Spleen (tissue), 11 donors: Measurements from ENCODE around the gene ACSL1. TPM values are rescaled to one million over a fixed set of nuclear protein-coding genes. Genes with fewer than 3 reads are reported as not detected.
"Not testable (repeated sequence)": the region's sequence is repeated elsewhere in the genome, so short reads cannot be mapped to it uniquely, and the experiment has no call there.

Experiments used
- DNase-seq: peaks from one replicate; pipeline ENCODE4 v3.0.0-alpha.2; 2020
- H3K27ac ChIP-seq, 8 donors: fragments of 200-600 bp; sonication (generic) in 7 of 8; 1 replicate in 4 of 8; 2 replicates in 4 of 8; pipeline versions ENCODE4 v1.5.0 to v1.8.0; 2016 to 2021; ENCODE audit warnings: inconsistent platforms in 4 of 8, mild to moderate bottlenecking in 4 of 8, moderate library complexity in 1 of 8
- H3K27me3 ChIP-seq, 7 donors: fragments of 200-600 bp; sonication (generic) in 6 of 7; replicated peaks in 1 of 7; 1 replicate in 4 of 7; 2 replicates in 3 of 7; pipeline versions ENCODE4 v1.5.0 to v1.8.0; 2016 to 2021; ENCODE audit warnings: inconsistent platforms in 3 of 7, mild to moderate bottlenecking in 1 of 7
- H3K36me3 ChIP-seq, 6 donors: fragments of 200-600 bp; sonication (generic) in 5 of 6; 1 replicate in 4 of 6; 2 replicates in 2 of 6; pipeline versions ENCODE4 v1.5.0 to v1.8.0; 2016 to 2021; ENCODE audit warnings: inconsistent platforms in 2 of 6
- H3K4me1 ChIP-seq, 6 donors: fragments of 200-600 bp; sonication (generic) in 5 of 6; 1 replicate in 3 of 6; 2 replicates in 3 of 6; pipeline versions ENCODE4 v1.5.0 to v1.8.0; 2016 to 2021; ENCODE audit warnings: inconsistent platforms in 3 of 6
- H3K4me3 ChIP-seq, 8 donors: fragments of 200-600 bp; sonication (generic) in 7 of 8; 1 replicate in 4 of 8; 2 replicates in 4 of 8; pipeline versions ENCODE4 v1.5.0 to v1.8.0; 2016 to 2021; ENCODE audit warnings: inconsistent platforms in 4 of 8, mild to moderate bottlenecking in 4 of 8, moderate library complexity in 2 of 8
- H3K9me3 ChIP-seq, 8 donors: fragments of 200-600 bp; sonication (generic) in 7 of 8; 1 replicate in 4 of 8; 2 replicates in 4 of 8; pipeline versions ENCODE4 v1.5.0 to v1.8.0; 2016 to 2021; ENCODE audit warnings: inconsistent platforms in 4 of 8
- POLR2A ChIP-seq, 3 donors: fragments of 450-650 bp; IDR thresholded peaks; one replicate each; pipeline ENCODE4 v1.5.1; 2017; ENCODE audit warnings: antibody characterized with exemption in 3 of 3, mild to moderate bottlenecking in 1 of 3
- POLR2AphosphoS5 ChIP-seq, 3 donors: sonication (generic); formaldehyde crosslinking; IDR thresholded peaks; one replicate each; pipeline ENCODE4 v1.5.1; 2017; ENCODE audit warnings: antibody characterized with exemption in 3 of 3
- WGBS, 5 donors: extraction: QIAGEN DNeasy Blood & Tissue Kit in 3 of 5; methylation state at CpG; one replicate each; pipeline versions ENCODE4 v1.1.5 to v1.1.7; 2013 to 2018; 5-methylcytosine and 5-hydroxymethylcytosine counted together
- intact Hi-C: fragments of 100-400 bp; cut with DNase I; formaldehyde crosslinking; loops from one replicate; pipeline ENCODE4 v1.15.0; 2023; ENCODE audit warnings: low total_unique reads
- polyA plus RNA-seq, 3 donors: library from polyadenylated mRNA; stranded (reverse); fragments of 200-250 nt; gene quantifications; one replicate each; pipeline ENCODE4 v1.2.1, GENCODE V29; 2013
- total RNA-seq, 7 donors: library from RNA; depleted of rRNA in 3 of 7; stranded (reverse); fragments of >200 nt in 3 of 7; fragmentation: NEBNext Ultra II Directional in 4 of 7; extraction: Animal tissue kit (Norgen Biotek cat#: 25700) in 4 of 7; gene quantifications; one replicate each; pipeline versions ENCODE4 v1.1.0 to v1.2.1, GENCODE V29; 2016 to 2021
- TF ChIP-seq, protein P1 (sequence below), 11 experiments: fragments of 200-600 bp in 7 of 11; fragments of 450-650 bp in 4 of 11; sonication (generic) in 4 of 11; IDR thresholded peaks in 8 of 11; conservative IDR thresholded peaks in 3 of 11; 1 replicate in 7 of 11; 2 replicates in 4 of 11; pipeline versions ENCODE4 v1.4.0 to v1.8.0; 2016 to 2021; ENCODE audit warnings: antibody characterized with exemption in 11 of 11, inconsistent platforms in 4 of 11, mild to moderate bottlenecking in 1 of 11
- donor health status: healthy with polysubstance abuse.
- donor health status: DM: no; HTN: no; CAD: no; lungs with moderate emphysema.
- donor health status: DM: no; HTN: no; CAD: no.
- donor health status: Bipolar disorder and iron deficiency.
- donor health status: healthy.
- donor health status: DM: no; HTN: no; CAD: no.
- donor health status: DM: yes; HTN: yes; CAD: no.

Gene ACSL1
- total and polyA plus RNA-seq, 10 donors = 17.6 to 333 (median 118) TPM

DNA sequence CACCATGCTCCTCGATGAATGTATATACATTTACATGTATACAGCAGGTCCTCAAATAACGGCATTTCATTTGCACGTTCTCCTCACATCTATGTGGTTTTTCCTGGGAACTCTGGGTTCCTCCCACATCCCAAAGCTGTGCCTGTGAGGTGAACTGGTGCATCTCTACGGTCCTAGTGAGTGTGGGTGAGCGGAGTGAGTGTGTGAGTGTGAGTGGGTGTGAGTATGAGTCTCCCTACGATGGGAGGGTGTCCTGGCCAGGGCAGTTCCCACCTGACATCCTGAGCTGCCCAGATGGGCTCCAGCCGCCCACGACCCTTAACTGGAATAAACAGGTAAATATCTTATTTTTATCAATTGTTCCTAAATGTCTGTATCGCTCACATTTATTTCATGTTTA is 40.0 kb downstream of the ACSL1 start:
- Histone ChIP-seq H3K4me1 (peaks cover 0 to 31% (median 11%) of the 10 kb centered on the region in 6 donors), H3K9me3 (no peaks in the 10 kb centered on the region), H3K4me3 (no peak overlapping the region), H3K27me3 (no peaks in the 10 kb centered on the region), H3K27ac (no peak overlapping the region), H3K36me3 (peaks cover 0 to 100% (median 41%) of the 10 kb centered on the region in 6 donors)
- intact Hi-C loops = no loop called here
- WGBS, 5 donors = 92 to 95% (median 93%) methylated on average over 9 of the region's 9 CpGs
- no peak for DNase-seq
- TF ChIP-seq, protein P1, sequence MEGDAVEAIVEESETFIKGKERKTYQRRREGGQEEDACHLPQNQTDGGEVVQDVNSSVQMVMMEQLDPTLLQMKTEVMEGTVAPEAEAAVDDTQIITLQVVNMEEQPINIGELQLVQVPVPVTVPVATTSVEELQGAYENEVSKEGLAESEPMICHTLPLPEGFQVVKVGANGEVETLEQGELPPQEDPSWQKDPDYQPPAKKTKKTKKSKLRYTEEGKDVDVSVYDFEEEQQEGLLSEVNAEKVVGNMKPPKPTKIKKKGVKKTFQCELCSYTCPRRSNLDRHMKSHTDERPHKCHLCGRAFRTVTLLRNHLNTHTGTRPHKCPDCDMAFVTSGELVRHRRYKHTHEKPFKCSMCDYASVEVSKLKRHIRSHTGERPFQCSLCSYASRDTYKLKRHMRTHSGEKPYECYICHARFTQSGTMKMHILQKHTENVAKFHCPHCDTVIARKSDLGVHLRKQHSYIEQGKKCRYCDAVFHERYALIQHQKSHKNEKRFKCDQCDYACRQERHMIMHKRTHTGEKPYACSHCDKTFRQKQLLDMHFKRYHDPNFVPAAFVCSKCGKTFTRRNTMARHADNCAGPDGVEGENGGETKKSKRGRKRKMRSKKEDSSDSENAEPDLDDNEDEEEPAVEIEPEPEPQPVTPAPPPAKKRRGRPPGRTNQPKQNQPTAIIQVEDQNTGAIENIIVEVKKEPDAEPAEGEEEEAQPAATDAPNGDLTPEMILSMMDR (IDR thresholded peaks at IDR 0.05 in 8 of 11, conservative IDR thresholded peaks at IDR 0.05 in 3 of 11) = no peak
- peak in 1 of 3 donors; percentile 26 for TF ChIP-seq POLR2AphosphoS5 (IDR thresholded peaks at IDR 0.05)

DNA sequence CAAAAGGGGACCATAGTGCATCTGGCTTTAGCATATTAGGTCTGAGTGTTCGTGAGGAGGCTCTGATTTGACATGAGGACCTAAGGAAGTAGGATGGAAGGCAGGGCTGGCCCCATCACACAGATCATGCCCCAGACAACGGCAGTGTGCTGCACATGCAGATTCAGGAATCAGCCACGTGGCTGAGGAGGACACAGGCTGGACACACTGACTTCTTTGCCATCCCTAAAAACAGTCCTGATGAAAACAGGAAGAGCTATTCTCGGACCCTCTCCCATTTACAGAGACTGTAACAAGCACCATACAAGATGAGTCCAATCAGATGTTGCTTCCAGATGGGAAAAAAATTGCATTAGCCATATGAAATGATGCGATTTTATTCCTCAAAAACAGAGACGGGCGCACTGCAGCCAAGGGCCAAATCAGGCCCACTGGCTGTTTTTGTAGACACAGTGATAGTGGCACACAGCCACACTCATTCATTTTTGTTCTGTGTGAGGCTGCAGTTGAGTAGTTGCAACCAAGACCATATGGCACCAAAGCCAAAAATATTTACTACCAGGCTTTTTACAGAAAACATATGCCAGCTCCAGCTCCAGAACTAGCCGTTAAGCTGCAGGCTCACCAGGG is 41.0 kb downstream of the ACSL1 start:
- no peaks in the 10 kb centered on the region for H3K9me3 ChIP-seq
- no peak overlapping the region for H3K4me3 ChIP-seq
- H3K4me1 ChIP-seq = peaks cover 0 to 27% (median 11%) of the 10 kb centered on the region in 6 donors
- intact Hi-C loops = no loop called here
- TF ChIP-seq POLR2AphosphoS5 (IDR thresholded peaks at IDR 0.05) = no peak
- TF ChIP-seq POLR2A (IDR thresholded peaks at IDR 0.05) = no peak
- TF ChIP-seq, protein P1 (IDR thresholded peaks at IDR 0.05 in 8 of 11, conservative IDR thresholded peaks at IDR 0.05 in 3 of 11) = no peak
- no peaks in the 10 kb centered on the region for H3K27me3 ChIP-seq
- H3K27ac ChIP-seq = no peak overlapping the region
- H3K36me3 ChIP-seq = peaks cover 0 to 100% (median 47%) of the 10 kb centered on the region in 6 donors
- no peak for DNase-seq
- 83 to 95% (median 88%) methylated on average over 8 of the region's 8 CpGs for WGBS, 5 donors

DNA sequence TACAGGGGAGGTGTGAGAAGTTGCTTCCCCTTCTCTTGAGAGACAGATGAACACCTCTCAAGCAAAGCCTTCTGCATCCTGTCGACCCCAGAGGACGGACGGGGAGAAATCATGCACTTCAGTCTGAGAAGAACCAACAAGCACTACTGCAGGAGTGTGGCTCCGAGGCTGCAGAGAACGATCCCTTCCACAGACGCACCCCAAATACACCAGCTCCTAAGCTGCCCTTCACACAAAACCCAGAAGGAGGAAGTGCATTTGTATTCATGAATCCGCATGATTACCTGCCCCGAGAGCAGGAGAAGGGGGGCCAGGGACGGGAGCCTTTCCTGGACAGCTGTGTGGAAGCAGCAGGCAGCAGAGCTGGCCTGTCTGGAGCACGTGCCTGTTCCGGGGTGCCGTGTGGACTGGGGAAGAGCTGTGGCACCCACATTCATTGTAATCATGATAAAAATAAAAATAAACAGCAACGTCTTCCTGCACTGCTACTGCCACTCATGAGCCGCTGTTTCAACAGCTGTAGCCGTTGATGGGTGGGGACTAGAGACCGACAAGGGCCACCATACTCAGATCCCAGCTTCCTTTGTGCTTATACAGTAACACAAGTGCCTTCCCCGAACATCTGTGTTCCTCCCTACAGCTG is 42.9 kb downstream of the ACSL1 start:
- peak; percentile 79 for DNase-seq
- Histone ChIP-seq H3K4me3 (peak overlapping the region in 2 of 8 donors; percentile 5 to 51), H3K9me3 (no peaks in the 10 kb centered on the region), H3K4me1 (peaks cover 0 to 27% (median 11%) of the 10 kb centered on the region in 6 donors), H3K27ac (peak overlapping the region in 5 of 8 donors; percentile 4 to 71 (median 54)), H3K36me3 (peaks cover 0 to 100% (median 44%) of the 10 kb centered on the region in 6 donors), H3K27me3 (no peaks in the 10 kb centered on the region)
- WGBS, 5 donors = 15 to 28% (median 24%) methylated on average over 17 of the region's 17 CpGs
- TF ChIP-seq POLR2A (IDR thresholded peaks at IDR 0.05) (no peak), POLR2AphosphoS5 (IDR thresholded peaks at IDR 0.05) (peak; percentile 41 to 78 (median 44))
- TF ChIP-seq, protein P1 (IDR thresholded peaks at IDR 0.05 in 8 of 11, conservative IDR thresholded peaks at IDR 0.05 in 3 of 11) = no peak
- intact Hi-C loops = no loop called here

DNA sequence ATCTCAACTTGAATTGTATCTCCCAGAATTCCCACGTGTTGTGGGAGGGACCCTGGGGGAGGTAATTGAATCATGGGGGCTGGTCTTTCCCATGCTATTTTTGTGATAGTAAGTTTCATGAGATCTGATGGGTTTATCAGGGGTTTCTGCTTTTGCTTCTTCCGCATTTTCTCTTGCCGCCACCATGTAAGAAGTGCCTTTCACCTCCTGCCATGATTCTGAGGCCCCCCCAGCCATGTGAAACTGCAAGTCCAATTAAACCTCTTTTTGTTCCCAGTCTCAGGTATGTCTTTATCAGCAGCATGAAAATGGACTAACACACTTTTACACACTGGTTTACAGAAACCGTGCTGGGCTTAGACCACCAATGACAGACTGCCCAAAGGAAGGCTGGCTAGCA is 46.6 kb downstream of the ACSL1 start:
- H3K36me3 ChIP-seq = peaks cover 0 to 100% (median 26%) of the 10 kb centered on the region in 6 donors
- intact Hi-C loops = not testable (repeated sequence)

More for the DNA sequence above, 46.6 kb downstream of the ACSL1 start:
- 95 to 98% (median 96%) methylated on average over 4 of the region's 4 CpGs for WGBS, 5 donors
- not testable (repeated sequence) for H3K27ac ChIP-seq, H3K27me3 ChIP-seq, H3K4me3 ChIP-seq, H3K9me3 ChIP-seq, DNase-seq
- H3K4me1 ChIP-seq = peaks cover 0 to 27% (median 11%) of the 10 kb centered on the region in 6 donors
